Right lobe of liver (tissue), 4 donors: Measurements from ENCODE around the gene PTP4A2.

ENCODE experiments used
- POLR2A ChIP-seq: fragments of 450-650 bp; IDR thresholded peaks from one replicate; pipeline ENCODE4 v1.6.1; 2017; ENCODE audit warnings: antibody characterized with exemption, mild to moderate bottlenecking
- TF ChIP-seq, protein P1 (sequence below), 4 donors: fragments of 200-600 bp in 3 of 4; fragments of 450-650 bp in 1 of 4; IDR thresholded peaks; one replicate each; pipeline versions ENCODE4 v1.5.1 to v1.8.0; 2016 to 2022; ENCODE audit warnings: antibody characterized with exemption in 4 of 4, mild to moderate bottlenecking in 2 of 4
- donor health status: DM: no; HTN: no; CAD: no.
- donor health status: DM: no; HTN: no; CAD: no.
- donor health status: DM: no; HTN: yes; CAD: no.

DNA sequence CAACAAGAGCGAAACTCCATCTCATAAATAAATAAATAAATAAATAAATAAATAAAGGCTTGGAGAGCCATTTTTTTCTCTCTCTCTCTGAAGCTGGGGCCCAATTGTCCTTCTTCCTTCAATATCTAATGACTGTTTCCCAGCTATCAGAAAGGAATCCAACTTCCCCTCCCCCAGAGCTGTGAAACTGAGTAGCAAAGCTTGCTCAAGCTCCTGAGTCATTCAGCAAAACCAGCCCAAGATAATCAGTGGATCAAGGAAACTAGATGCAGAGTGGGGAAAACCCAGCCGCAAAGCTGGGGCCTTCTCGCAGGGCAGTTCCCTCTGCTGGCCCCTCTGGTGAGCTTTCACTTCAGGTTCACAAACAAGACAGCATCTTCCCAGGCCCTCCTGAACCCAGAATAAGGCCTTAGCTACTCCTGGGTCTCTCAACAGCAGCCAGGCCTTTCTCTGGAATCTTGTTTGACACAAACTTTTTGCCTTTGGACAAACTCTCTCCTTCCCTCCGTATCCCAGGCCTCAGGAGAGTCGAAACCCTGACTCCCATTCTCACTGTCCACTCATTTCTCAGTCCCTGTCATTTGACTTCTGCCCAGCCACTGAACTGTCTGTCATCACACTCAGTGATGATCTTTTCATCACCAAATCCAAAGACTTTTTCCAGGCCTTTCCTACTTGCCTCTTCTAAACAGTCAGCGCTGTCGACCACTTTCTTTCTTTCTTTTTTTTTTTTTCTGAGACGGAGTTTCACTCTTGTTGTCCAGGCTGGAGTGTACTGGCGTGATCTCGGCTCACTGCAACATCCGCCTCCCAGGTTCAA lies 18.0 kb upstream of the PTP4A2 start:
- TF ChIP-seq, protein P1, sequence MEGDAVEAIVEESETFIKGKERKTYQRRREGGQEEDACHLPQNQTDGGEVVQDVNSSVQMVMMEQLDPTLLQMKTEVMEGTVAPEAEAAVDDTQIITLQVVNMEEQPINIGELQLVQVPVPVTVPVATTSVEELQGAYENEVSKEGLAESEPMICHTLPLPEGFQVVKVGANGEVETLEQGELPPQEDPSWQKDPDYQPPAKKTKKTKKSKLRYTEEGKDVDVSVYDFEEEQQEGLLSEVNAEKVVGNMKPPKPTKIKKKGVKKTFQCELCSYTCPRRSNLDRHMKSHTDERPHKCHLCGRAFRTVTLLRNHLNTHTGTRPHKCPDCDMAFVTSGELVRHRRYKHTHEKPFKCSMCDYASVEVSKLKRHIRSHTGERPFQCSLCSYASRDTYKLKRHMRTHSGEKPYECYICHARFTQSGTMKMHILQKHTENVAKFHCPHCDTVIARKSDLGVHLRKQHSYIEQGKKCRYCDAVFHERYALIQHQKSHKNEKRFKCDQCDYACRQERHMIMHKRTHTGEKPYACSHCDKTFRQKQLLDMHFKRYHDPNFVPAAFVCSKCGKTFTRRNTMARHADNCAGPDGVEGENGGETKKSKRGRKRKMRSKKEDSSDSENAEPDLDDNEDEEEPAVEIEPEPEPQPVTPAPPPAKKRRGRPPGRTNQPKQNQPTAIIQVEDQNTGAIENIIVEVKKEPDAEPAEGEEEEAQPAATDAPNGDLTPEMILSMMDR (IDR thresholded peaks at IDR 0.05): peak in 3 of 4 donors; percentile 7 to 35 (median 12)
- peak; percentile 20 for TF ChIP-seq POLR2A
